Sigmoid colon (tissue), 7 donors: ENCODE measurements around the gene NUP98. TPM values are rescaled to one million over a fixed set of nuclear protein-coding genes. Genes with fewer than 3 reads are reported as not detected.

Experiments used
- DNase-seq: peaks from one replicate; pipeline ENCODE4 v3.0.0-alpha.2; 2019
- H3K27ac ChIP-seq, 4 donors: fragments of 200-600 bp; sonication (generic); one replicate each; pipeline ENCODE4 v1.5.1; 2016 to 2019; ENCODE audit warnings: mild to moderate bottlenecking in 1 of 4
- H3K27me3 ChIP-seq, 3 donors: fragments of 200-600 bp; sonication (generic); one replicate each; pipeline ENCODE4 v1.5.1; 2019; ENCODE audit warnings: mild to moderate bottlenecking in 1 of 3
- H3K36me3 ChIP-seq, 4 donors: fragments of 200-600 bp; sonication (generic); one replicate each; pipeline ENCODE4 v1.5.1; 2016 to 2019
- H3K4me1 ChIP-seq, 4 donors: fragments of 200-600 bp; sonication (generic); one replicate each; pipeline ENCODE4 v1.5.1; 2017 to 2019
- H3K4me3 ChIP-seq, 4 donors: fragments of 200-600 bp; sonication (generic); one replicate each; pipeline ENCODE4 v1.5.1; 2017 to 2019; ENCODE audit warnings: mild to moderate bottlenecking in 2 of 4, moderate library complexity in 1 of 4
- H3K9me3 ChIP-seq, 4 donors: fragments of 200-600 bp in 3 of 4; sonication (generic) in 3 of 4; one replicate each; pipeline versions ENCODE4 v1.5.1 to v1.6.1; 2013 to 2019
- EP300 ChIP-seq, 4 donors: sonication (generic); formaldehyde crosslinking; IDR thresholded peaks; one replicate each; pipeline ENCODE4 v1.6.1; 2017; ENCODE audit warnings: antibody characterized with exemption in 4 of 4
- POLR2A ChIP-seq, 2 donors: fragments of 450-650 bp; IDR thresholded peaks; one replicate each; pipeline ENCODE4 v1.6.1; 2016; ENCODE audit warnings: antibody characterized with exemption in 2 of 2, mild to moderate bottlenecking in 2 of 2, moderate library complexity in 2 of 2
- POLR2AphosphoS5 ChIP-seq, 4 donors: sonication (generic); formaldehyde crosslinking; IDR thresholded peaks; one replicate each; pipeline ENCODE4 v1.6.1; 2017; ENCODE audit warnings: antibody characterized with exemption in 4 of 4
- WGBS, 2 donors: extraction: QIAGEN DNeasy Blood & Tissue Kit; methylation state at CpG; one replicate each; pipeline ENCODE4 v1.1.7; 2013; 5-methylcytosine and 5-hydroxymethylcytosine counted together
- intact Hi-C: fragments of 100-400 bp; cut with DNase I; formaldehyde crosslinking; loops from one replicate; pipeline ENCODE4 v1.15.1; 2023
- polyA plus RNA-seq, 3 donors: library from polyadenylated mRNA; stranded (reverse); fragments of 200-250 nt; gene quantifications; one replicate each; pipeline ENCODE4 v1.2.3, GENCODE V29; 2013
- small RNA-seq, 3 donors: library from RNA; depleted of rRNA; stranded (forward); fragments of <200 nt; gene quantifications; one replicate each; pipeline ENCODE3, GENCODE V24; 2016
- total RNA-seq, 4 donors: library from RNA; depleted of rRNA; stranded (reverse); fragments of >200 nt; gene quantifications; one replicate each; pipeline ENCODE4 v1.1.0, GENCODE V29; 2016
- TF ChIP-seq, protein P1 (sequence below), 4 experiments: fragments of 450-650 bp in 3 of 4; fragments of 200-600 bp in 1 of 4; IDR thresholded peaks; one replicate each; pipeline ENCODE4 v1.5.1; 2016 to 2019; ENCODE audit warnings: antibody characterized with exemption in 4 of 4, mild to moderate bottlenecking in 3 of 4, moderate library complexity in 2 of 4
- donor health status: healthy with polysubstance abuse.
- donor health status: Bipolar disorder and iron deficiency.
- donor health status: healthy.

The NUP98 gene
- total and polyA plus RNA-seq, 7 donors: 14.4 to 158 (median 83.5) TPM

DNA sequence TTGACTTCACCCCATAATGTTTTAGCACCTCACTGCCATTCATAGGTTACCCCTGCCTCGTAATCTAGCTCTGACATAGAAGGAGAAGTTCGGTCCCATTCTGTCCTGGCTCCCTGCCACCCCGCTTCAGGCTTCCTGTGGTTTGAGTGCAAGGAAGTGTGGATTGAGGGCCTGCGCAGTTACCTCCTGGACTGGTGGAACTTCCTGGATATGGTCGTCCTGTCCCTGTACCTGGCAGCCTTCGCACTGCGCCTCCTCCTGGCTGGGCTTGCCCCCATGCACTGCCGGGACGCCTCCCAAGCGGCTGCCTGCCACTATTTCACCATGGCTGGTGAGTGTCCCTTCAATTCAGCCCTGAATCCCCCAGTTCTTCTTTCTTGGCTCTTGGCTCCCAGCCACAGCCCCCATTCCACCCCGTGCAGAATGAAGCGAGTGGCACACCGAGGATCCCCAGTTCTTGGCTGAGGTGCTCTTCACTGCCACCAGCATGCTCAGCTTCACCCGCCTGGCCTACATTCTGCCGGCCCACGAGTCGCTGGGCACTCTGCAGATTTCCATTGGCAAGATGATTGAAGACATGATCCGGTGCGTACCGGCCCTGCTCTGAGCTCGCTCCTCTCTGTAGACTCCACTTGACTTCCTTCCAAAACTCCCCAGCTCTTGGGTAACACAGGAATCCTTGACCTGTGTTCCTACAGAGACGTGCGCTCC is 170.9 kb downstream of the NUP98 start:
- Histone ChIP-seq H3K27ac (no peak overlapping the region), H3K36me3 (no peaks in the 10 kb centered on the region), H3K4me1 (no peaks in the 10 kb centered on the region), H3K9me3 (no peaks in the 10 kb centered on the region), H3K4me3 (no peak overlapping the region), H3K27me3 (no peaks in the 10 kb centered on the region)
- WGBS, 2 donors: 70 to 86% methylated on average over 23 of the region's 23 CpGs
- TF ChIP-seq, protein P1, sequence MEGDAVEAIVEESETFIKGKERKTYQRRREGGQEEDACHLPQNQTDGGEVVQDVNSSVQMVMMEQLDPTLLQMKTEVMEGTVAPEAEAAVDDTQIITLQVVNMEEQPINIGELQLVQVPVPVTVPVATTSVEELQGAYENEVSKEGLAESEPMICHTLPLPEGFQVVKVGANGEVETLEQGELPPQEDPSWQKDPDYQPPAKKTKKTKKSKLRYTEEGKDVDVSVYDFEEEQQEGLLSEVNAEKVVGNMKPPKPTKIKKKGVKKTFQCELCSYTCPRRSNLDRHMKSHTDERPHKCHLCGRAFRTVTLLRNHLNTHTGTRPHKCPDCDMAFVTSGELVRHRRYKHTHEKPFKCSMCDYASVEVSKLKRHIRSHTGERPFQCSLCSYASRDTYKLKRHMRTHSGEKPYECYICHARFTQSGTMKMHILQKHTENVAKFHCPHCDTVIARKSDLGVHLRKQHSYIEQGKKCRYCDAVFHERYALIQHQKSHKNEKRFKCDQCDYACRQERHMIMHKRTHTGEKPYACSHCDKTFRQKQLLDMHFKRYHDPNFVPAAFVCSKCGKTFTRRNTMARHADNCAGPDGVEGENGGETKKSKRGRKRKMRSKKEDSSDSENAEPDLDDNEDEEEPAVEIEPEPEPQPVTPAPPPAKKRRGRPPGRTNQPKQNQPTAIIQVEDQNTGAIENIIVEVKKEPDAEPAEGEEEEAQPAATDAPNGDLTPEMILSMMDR (IDR thresholded peaks at IDR 0.05): no peak
- no peak for TF ChIP-seq POLR2AphosphoS5 (IDR thresholded peaks at IDR 0.05)
- no peak for TF ChIP-seq EP300 (IDR thresholded peaks at IDR 0.05)
- TF ChIP-seq POLR2A (IDR thresholded peaks at IDR 0.05): no peak
- DNase-seq: peak; percentile 78
- intact Hi-C loops: no loop called here

Small RNA genes lying within 50 kb of the gene (small RNA-seq; reads per million reads assigned to genes)
- 0 reads per million in 3 donors for gene RF00019
- gene RNU6-1143P: 0 reads per million in 3 donors
- gene RNU7-50P: 0 reads per million in 3 donors

Other genes starting within 250 kb of the NUP98 start
- under 1 TPM in 1 of 4 donors, not detected in 3; 0.82 TPM for gene ART5, start 155.6 kb downstream of the NUP98 start, total RNA-seq
- under 1 TPM in 1 of 3 donors, not detected in 2; 0.17 TPM for gene ART5, start 155.6 kb downstream of the NUP98 start, polyA plus RNA-seq
- 1 to 10 TPM in 1 of 4 donors, not detected in 3; 1.1 TPM for gene ART1, start 152.4 kb downstream of the NUP98 start, total RNA-seq
- gene ART1, start 152.4 kb downstream of the NUP98 start, polyA plus RNA-seq: 1 to 10 TPM in 1 of 3 donors, not detected in 2; 1.2 TPM
- gene CHRNA10, start 126.2 kb downstream of the NUP98 start, total RNA-seq: under 1 TPM in 3 of 4 donors, not detected in 1; 0.33 to 0.71 (median 0.68) TPM
- gene CHRNA10, start 126.2 kb downstream of the NUP98 start, polyA plus RNA-seq: 1 to 10 TPM in 1 of 3 donors, under 1 TPM in 2; 0.46 to 1.8 (median 0.60) TPM
- 1 to 10 TPM; 3.7 to 7.1 (median 4.5) TPM for gene PGAP2, start 11.0 kb upstream of the NUP98 start, total RNA-seq
- 10 to 100 TPM in 2 of 3 donors, 1 to 10 TPM in 1; 6.9 to 19.4 (median 11.4) TPM for gene PGAP2, start 11.0 kb upstream of the NUP98 start, polyA plus RNA-seq
- 10 to 100 TPM; 37.3 to 48.7 (median 46.0) TPM for gene RHOG, start 43.4 kb upstream of the NUP98 start, total RNA-seq
- gene RHOG, start 43.4 kb upstream of the NUP98 start, polyA plus RNA-seq: 10 to 100 TPM; 59.5 to 90.3 (median 81.8) TPM
- 10 to 100 TPM; 24.7 to 37.4 (median 30.4) TPM for gene STIM1, start 58.1 kb upstream of the NUP98 start, total RNA-seq
- gene STIM1, start 58.1 kb upstream of the NUP98 start, polyA plus RNA-seq: 10 to 100 TPM in 2 of 3 donors, 1 to 10 TPM in 1; 5.3 to 44.8 (median 15.6) TPM